Loucy (cell line): ENCODE data around the gene CCDC85C.

Experiments used
- EZH2phosphoT487 ChIP-seq: fragments of 200-600 bp; IDR thresholded peaks from 2 replicates; pipeline ENCODE4 v1.6.1; 2018; ENCODE audit warnings: antibody characterized with exemption, mild to moderate bottlenecking, moderate library complexity, borderline replicate concordance
- TF ChIP-seq, protein P1 (sequence below): fragments of 200-600 bp; sonication (generic); conservative IDR thresholded peaks from 2 replicates; pipeline ENCODE4 v1.5.1; 2014; ENCODE audit warnings: mild to moderate bottlenecking, antibody characterized with exemption, low read length

DNA sequence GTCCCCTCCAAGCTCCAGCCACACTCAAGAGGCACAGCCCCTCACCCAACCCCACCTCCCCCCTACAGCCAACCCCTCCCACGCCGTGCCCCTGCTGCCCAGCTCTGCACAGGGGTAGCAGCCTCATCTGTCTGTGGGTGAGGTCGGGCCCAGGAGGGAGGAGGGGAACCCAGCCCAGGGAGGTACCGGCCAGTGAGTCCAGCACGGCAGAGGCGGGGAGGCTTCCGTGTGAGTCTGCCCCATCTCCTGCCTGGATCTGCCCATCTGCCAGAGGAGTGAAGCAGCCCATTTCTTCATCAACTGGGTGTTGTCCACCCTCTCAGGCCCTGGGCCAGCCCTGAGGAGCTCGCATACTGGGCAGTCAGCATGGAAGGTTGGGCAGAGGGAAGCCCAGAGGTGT is 68.6 kb downstream of the CCDC85C start:
- TF ChIP-seq EZH2phosphoT487: no peak
- TF ChIP-seq, protein P1, sequence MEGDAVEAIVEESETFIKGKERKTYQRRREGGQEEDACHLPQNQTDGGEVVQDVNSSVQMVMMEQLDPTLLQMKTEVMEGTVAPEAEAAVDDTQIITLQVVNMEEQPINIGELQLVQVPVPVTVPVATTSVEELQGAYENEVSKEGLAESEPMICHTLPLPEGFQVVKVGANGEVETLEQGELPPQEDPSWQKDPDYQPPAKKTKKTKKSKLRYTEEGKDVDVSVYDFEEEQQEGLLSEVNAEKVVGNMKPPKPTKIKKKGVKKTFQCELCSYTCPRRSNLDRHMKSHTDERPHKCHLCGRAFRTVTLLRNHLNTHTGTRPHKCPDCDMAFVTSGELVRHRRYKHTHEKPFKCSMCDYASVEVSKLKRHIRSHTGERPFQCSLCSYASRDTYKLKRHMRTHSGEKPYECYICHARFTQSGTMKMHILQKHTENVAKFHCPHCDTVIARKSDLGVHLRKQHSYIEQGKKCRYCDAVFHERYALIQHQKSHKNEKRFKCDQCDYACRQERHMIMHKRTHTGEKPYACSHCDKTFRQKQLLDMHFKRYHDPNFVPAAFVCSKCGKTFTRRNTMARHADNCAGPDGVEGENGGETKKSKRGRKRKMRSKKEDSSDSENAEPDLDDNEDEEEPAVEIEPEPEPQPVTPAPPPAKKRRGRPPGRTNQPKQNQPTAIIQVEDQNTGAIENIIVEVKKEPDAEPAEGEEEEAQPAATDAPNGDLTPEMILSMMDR: no peak
